Neural progenitor cell (in vitro differentiated cells): ENCODE measurements around the gene DPP3.

Source experiments
- CTCF ChIP-seq: fragments of 200-600 bp; sonication (generic); IDR thresholded peaks from 2 replicates; pipeline ENCODE4 v1.5.1; 2017; ENCODE audit warnings: antibody characterized with exemption, mild to moderate bottlenecking
- EZH2 ChIP-seq: fragments of 200-600 bp; sonication (generic); IDR thresholded peaks from 2 replicates; pipeline ENCODE4 v1.6.1; 2017; ENCODE audit warnings: antibody characterized with exemption, mild to moderate bottlenecking, moderate library complexity
- EZH2phosphoT487 ChIP-seq: fragments of 200-600 bp; sonication (generic); IDR thresholded peaks from 2 replicates; pipeline ENCODE4 v1.6.1; 2017; ENCODE audit warnings: antibody characterized with exemption

GRCh38 chr11:66505276-66505816 is 25.1 kb downstream of the DPP3 start:
- TF ChIP-seq CTCF (no peak), EZH2 (no peak), EZH2phosphoT487 (no peak)
